ENCODE data around the gene FAM98C. TPM values are rescaled to one million over a fixed set of nuclear protein-coding genes. Genes with fewer than 3 reads are reported as not detected.

FAM98C gene
- total RNA-seq, 2 experiments from 2014 or later: 21.9 to 31.1 TPM

- Histone ChIP-seq H3K27ac (ENCODE audit: low read depth, low read length, poor library complexity, severe bottlenecking) (no peak overlapping the region), H3K9me2 (ENCODE audit: insufficient read depth, low read length) (no peaks in the 10 kb centered on the region), H3K4me1 (ENCODE audit: insufficient read depth, low read length, poor library complexity, severe bottlenecking) (peaks cover 2% of the 10 kb centered on the region), H3K79me2 (ENCODE audit: insufficient read depth, low read depth, low read length) (no peaks in the 10 kb centered on the region), H3K36me3 (ENCODE audit: insufficient read depth, low read length) (peaks cover 60% of the 10 kb centered on the region), H2AFZ (ENCODE audit: low read length) (no peak overlapping the region), H3K9me3 (ENCODE audit: low read length) (no peaks in the 10 kb centered on the region), H3K4me3 (ENCODE audit: low read depth, low read length, poor library complexity, severe bottlenecking) (no peak overlapping the region), H4K20me1 (ENCODE audit: insufficient read depth, low read length) (no peaks in the 10 kb centered on the region), H3K4me2 (ENCODE audit: low read length) (no peak overlapping the region)
- ChIA-PET CTCF (ENCODE audit: unreplicated experiment) (no interaction called here), POLR2A (no interaction called here)
- intact Hi-C loops (cut with micrococcal nuclease; ENCODE audit: unreplicated experiment): no loop called here
- no peak for TF ChIP-seq EZH2phosphoT487 (IDR thresholded peaks at IDR 0.05; ENCODE audit: borderline replicate concordance, low read depth, low read length)
- TF ChIP-seq, protein P1, sequence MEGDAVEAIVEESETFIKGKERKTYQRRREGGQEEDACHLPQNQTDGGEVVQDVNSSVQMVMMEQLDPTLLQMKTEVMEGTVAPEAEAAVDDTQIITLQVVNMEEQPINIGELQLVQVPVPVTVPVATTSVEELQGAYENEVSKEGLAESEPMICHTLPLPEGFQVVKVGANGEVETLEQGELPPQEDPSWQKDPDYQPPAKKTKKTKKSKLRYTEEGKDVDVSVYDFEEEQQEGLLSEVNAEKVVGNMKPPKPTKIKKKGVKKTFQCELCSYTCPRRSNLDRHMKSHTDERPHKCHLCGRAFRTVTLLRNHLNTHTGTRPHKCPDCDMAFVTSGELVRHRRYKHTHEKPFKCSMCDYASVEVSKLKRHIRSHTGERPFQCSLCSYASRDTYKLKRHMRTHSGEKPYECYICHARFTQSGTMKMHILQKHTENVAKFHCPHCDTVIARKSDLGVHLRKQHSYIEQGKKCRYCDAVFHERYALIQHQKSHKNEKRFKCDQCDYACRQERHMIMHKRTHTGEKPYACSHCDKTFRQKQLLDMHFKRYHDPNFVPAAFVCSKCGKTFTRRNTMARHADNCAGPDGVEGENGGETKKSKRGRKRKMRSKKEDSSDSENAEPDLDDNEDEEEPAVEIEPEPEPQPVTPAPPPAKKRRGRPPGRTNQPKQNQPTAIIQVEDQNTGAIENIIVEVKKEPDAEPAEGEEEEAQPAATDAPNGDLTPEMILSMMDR (conservative IDR thresholded peaks at IDR 0.05; ENCODE audit: low read length): no peak
- DNase-seq (ENCODE audit: low spot score): no peak
- TSS peak; percentile 87 for BruUV-seq (replicated peaks)
These were observed 19.7 kb upstream of the FAM98C start for GRCh38 chr19:38383184-38383583.

DNA sequence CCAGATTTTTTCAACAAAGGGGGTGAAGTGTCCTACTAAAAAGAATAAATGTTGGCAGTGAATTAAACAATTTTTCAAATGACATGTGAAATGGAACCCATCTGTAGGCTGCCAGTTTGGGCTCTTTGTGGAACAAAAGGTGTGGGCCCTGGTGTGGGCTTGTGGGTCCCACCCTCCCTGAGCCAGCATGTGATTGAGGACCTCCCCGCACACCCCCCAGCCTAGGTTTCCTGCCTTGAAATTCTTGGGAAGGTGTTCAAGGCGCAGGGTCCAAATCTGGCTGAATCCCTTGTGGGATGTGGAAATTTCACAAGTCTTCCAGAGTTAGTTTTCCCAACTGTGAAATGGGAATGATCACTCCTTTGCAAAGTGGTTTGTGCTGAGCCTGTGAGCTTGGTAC, 19.1 kb upstream of the FAM98C start:
- TF ChIP-seq, protein P1 (conservative IDR thresholded peaks at IDR 0.05; ENCODE audit: low read length): no peak
- H3K4me1 ChIP-seq (ENCODE audit: insufficient read depth, low read length, poor library complexity, severe bottlenecking): peaks cover 5% of the 10 kb centered on the region
- no peak for DNase-seq (ENCODE audit: low spot score)
- H4K20me1 ChIP-seq (ENCODE audit: insufficient read depth, low read length): no peaks in the 10 kb centered on the region
- BruUV-seq (replicated peaks): no TSS peak
- CTCF ChIA-PET (ENCODE audit: unreplicated experiment): interaction anchor here (0.6 kb wide), 1 partner anchor 175 kb away, joined by 4 read pairs; no protein-coding TSS in a partner anchor
- POLR2A ChIA-PET: interaction anchor here (0.6 kb wide), 1 partner anchor 1246 kb away, joined by 7 read pairs; no protein-coding TSS in a partner anchor
- no peak overlapping the region for H3K4me3 ChIP-seq (ENCODE audit: low read depth, low read length, poor library complexity, severe bottlenecking)
- no peaks in the 10 kb centered on the region for H3K9me2 ChIP-seq (ENCODE audit: insufficient read depth, low read length)
- peaks cover 55% of the 10 kb centered on the region for H3K36me3 ChIP-seq (ENCODE audit: insufficient read depth, low read length)
- H2AFZ ChIP-seq (ENCODE audit: low read length): no peak overlapping the region
- no peak overlapping the region for H3K4me2 ChIP-seq (ENCODE audit: low read length)
- no peaks in the 10 kb centered on the region for H3K79me2 ChIP-seq (ENCODE audit: insufficient read depth, low read depth, low read length)
- intact Hi-C loops (cut with micrococcal nuclease; ENCODE audit: unreplicated experiment): no loop called here
- no peak overlapping the region for H3K27ac ChIP-seq (ENCODE audit: low read depth, low read length, poor library complexity, severe bottlenecking)
- no peaks in the 10 kb centered on the region for H3K9me3 ChIP-seq (ENCODE audit: low read length)

DNA sequence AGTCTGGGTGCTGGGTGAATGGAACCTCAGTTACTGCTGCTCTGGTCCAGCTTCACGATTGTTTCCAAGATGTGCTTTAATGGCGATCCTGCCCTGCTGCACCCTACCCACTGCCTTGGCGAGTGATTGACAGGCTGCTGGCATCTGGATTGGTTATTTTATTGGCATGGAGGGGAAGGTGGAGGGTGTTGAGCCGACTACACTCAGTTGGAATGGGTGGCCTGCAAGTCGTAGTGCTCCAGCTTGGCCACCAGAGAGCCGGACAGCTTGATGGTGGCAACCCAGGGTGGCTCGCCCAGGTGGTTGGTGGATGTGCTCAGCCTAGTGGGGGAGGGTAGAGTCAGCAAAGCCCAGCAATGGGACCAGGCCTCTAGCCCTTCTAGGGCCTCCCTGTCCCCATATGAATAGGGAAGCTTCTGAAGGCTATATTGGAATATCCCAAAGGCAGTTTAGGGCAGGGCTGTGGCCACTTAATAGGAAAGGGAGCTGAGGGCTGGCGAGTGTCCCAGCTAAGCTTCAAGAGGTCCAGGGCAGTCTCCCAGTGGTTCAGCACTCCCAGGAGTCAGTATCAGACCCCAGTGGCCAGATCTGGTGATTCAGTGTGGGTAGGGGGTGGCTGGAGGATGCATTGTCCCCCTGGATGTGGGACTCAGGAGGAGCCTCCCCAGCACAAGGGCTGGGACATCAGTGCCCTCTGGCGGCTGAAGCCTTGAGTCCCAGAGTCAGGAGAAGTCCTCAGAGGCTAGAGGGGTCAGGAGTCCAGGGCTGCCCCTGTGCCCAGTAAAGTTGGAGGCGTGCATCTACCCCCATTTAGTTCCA, 18.5 kb upstream of the FAM98C start:
- intact Hi-C loops (cut with micrococcal nuclease; ENCODE audit: unreplicated experiment): no loop called here
- BruUV-seq (replicated peaks): no TSS peak
- Histone ChIP-seq H3K27ac (ENCODE audit: low read depth, low read length, poor library complexity, severe bottlenecking) (no peak overlapping the region), H3K4me3 (ENCODE audit: low read depth, low read length, poor library complexity, severe bottlenecking) (no peak overlapping the region), H3K4me1 (ENCODE audit: insufficient read depth, low read length, poor library complexity, severe bottlenecking) (peaks cover 9% of the 10 kb centered on the region), H2AFZ (ENCODE audit: low read length) (no peak overlapping the region), H3K9me3 (ENCODE audit: low read length) (no peaks in the 10 kb centered on the region), H3K9me2 (ENCODE audit: insufficient read depth, low read length) (no peaks in the 10 kb centered on the region), H4K20me1 (ENCODE audit: insufficient read depth, low read length) (no peaks in the 10 kb centered on the region), H3K4me2 (ENCODE audit: low read length) (no peak overlapping the region), H3K36me3 (ENCODE audit: insufficient read depth, low read length) (peaks cover 49% of the 10 kb centered on the region), H3K79me2 (ENCODE audit: insufficient read depth, low read depth, low read length) (no peaks in the 10 kb centered on the region)
- ChIA-PET CTCF (ENCODE audit: unreplicated experiment) (interaction anchor here (0.6 kb wide), 1 partner anchor 176 kb away, joined by 4 read pairs; no protein-coding TSS in a partner anchor), POLR2A (no interaction called here)
- peak; percentile 25 for DNase-seq (ENCODE audit: low spot score)
- no peak for TF ChIP-seq EZH2phosphoT487 (IDR thresholded peaks at IDR 0.05; ENCODE audit: borderline replicate concordance, low read depth, low read length)
- TF ChIP-seq, protein P1 (conservative IDR thresholded peaks at IDR 0.05; ENCODE audit: low read length): peak; percentile 65

Data from OCI-LY7 (cell line).